Neural crest cell (in vitro differentiated cells): Measurements from ENCODE around the gene TIPRL. TPM values are rescaled to one million over a fixed set of nuclear protein-coding genes. Genes with fewer than 3 reads are reported as not detected.
A peak's percentile ranks its signal among the peaks of the same experiment; 100 is the strongest.

Experiments
- DNase-seq: peaks from one replicate; pipeline ENCODE4 v3.0.0; 2021; ENCODE audit warnings: low read depth, mixed read lengths, low spot score
- H3K27ac Mint-ChIP-seq: one replicate; pipeline ENCODE4 v1.8.0; 2021; ENCODE audit warnings: mild to moderate bottlenecking, mixed read lengths; ENCODE audit not compliant: unreplicated experiment
- H3K27me3 Mint-ChIP-seq: 2 replicates; pipeline ENCODE4 v1.8.0; 2021; ENCODE audit warnings: low read depth, mild to moderate bottlenecking, mixed read lengths
- H3K36me3 Mint-ChIP-seq: 2 replicates; pipeline ENCODE4 v1.8.0; 2021; ENCODE audit warnings: low read depth, mild to moderate bottlenecking, mixed read lengths
- H3K4me1 Mint-ChIP-seq: 2 replicates; pipeline ENCODE4 v1.8.0; 2021; ENCODE audit warnings: mixed read lengths
- H3K4me3 Mint-ChIP-seq: one replicate; pipeline ENCODE4 v1.8.0; 2021; ENCODE audit warnings: mild to moderate bottlenecking, mixed read lengths
- H3K9me3 Mint-ChIP-seq: 2 replicates; pipeline ENCODE4 v1.8.0; 2021; ENCODE audit warnings: mixed read lengths
- CTCF ChIP-seq: fragments of 200-600 bp; sonication (generic); conservative IDR thresholded peaks from 2 replicates; pipeline ENCODE4 v1.5.0; 2021; ENCODE audit warnings: antibody characterized with exemption, mild to moderate bottlenecking
- long read RNA-seq: library from polyadenylated mRNA; unstranded; transcript quantifications from one replicate; pipeline ENCODE4 v2.0.0, GENCODE V29; 2020
- total RNA-seq: library from RNA; stranded (reverse); gene quantifications from 2 replicates; pipeline ENCODE4 v1.2.1, GENCODE V29; 2021

The TIPRL gene
- total RNA-seq, result 28.3 and 33.5 TPM in 2 replicates
- long read RNA-seq, transcript TIPRL-202 (7 exons, 3,032 nt), result major isoform, 39 of 46 reads
- long read RNA-seq, partial matches to known transcripts, result 4 of 46 reads
- long read RNA-seq, other reads (novel, unspliced or antisense), result 3 of 46 reads

DNA sequence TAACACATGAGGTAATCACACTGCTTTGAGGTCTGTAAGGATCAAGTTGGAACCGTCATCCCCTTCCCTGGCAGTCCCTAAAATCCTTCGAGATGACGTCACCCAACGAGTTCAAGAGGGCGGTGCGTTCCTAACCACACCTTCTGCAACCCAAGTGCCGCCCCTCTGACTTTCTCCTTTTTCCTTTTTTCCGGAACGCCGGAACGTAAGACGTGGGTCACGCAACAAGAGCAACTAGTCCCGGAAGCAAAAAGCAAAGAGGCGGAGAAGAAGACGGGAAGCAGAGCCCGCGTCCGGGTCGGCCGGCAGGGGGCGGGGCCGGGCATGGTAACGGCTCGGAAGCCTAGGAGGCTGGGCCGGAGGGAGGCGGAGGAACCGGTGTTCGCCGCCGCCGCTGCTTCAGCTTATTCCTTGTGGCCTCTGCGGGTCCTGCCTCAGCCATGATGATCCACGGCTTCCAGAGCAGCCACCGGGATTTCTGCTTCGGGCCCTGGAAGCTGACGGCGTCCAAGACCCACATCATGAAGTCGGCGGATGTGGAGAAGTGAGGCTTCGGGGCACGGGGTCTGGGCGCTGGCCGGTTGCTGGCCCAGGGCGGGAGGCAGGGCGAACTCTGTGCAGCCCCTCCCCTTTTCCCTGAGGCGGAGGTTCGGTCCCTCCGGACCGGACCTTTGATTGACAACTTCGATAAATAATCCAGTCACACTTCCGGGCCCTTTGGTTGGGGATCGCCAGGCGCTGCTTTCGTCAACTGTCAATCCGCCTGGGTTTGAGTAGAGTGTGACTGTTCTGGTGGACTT lies at the start of gene TIPRL:
Gene TIPRL, plus strand, starts transcription at position 325 of the 800 bp plus-strand sequence. Its CDS starts 116 bp downstream, at position 441.
- TF ChIP-seq CTCF, result peak; percentile 77
- Mint-ChIP-seq H3K4me1 (no peaks in the 10 kb centered on the region), H3K4me3 (no peak within 1 kb of the TSS), H3K36me3 (no peaks in the 10 kb centered on the region), H3K9me3 (no peaks in the 10 kb centered on the region), H3K27me3 (no peaks in the 10 kb centered on the region), H3K27ac (no peak within 1 kb of the TSS)
- DNase-seq, result peak; percentile 92

DNA sequence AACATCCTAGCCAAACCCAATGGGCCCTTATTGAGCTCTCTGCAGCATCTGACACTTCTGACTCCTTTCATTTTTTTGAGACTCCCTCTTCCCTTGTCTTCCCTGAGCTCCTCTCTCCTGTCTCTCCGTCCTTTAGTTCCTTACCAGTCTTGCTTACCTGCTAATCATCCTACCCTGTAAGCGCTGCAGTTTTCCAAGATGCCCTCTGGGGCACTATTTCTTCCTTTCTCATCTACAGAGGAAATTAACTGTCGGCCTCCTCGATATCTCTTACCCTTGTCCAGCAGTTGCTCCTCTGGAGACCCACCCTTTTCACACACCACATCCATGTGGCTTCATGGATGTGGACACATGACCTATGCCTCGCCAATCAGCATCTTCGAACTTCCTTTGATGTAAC lies 48.8 kb upstream of the TIPRL start:
- no peaks in the 10 kb centered on the region for H3K27me3 Mint-ChIP-seq
- H3K4me3 Mint-ChIP-seq, result no peak overlapping the region
- no peak for DNase-seq
- H3K9me3 Mint-ChIP-seq, result peaks cover 2% of the 10 kb centered on the region
- no peak for TF ChIP-seq CTCF
- H3K4me1 Mint-ChIP-seq, result peaks cover 48% of the 10 kb centered on the region
- peak overlapping the region; percentile 15 for H3K27ac Mint-ChIP-seq
- H3K36me3 Mint-ChIP-seq, result peaks cover 40% of the 10 kb centered on the region

DNA sequence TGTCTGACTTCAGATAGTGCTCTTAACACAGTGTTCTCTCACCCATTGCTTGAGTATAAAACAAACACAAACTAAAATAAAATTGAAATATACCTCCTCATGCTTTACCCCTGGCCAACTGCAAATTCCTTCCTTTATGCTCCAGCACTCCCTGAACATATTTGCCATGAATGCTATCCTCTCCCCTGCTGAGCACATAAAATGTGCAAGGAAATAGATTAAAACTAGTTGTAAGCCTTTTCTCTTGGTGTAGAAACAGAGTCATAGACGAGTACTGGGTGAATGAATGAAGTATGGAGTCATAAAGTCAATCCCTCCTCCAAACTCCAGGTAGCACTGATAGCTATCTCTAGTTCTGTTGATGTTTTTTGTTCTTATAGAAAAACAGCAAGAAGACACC lies 44.6 kb upstream of the TIPRL start:
- no peak for TF ChIP-seq CTCF
- H3K4me1 Mint-ChIP-seq, result peaks cover 61% of the 10 kb centered on the region
- no peaks in the 10 kb centered on the region for H3K9me3 Mint-ChIP-seq
- peak overlapping the region; percentile 96 for H3K4me3 Mint-ChIP-seq
- no peak overlapping the region for H3K27ac Mint-ChIP-seq
- no peaks in the 10 kb centered on the region for H3K27me3 Mint-ChIP-seq
- no peak for DNase-seq
- peaks cover 23% of the 10 kb centered on the region for H3K36me3 Mint-ChIP-seq

DNA sequence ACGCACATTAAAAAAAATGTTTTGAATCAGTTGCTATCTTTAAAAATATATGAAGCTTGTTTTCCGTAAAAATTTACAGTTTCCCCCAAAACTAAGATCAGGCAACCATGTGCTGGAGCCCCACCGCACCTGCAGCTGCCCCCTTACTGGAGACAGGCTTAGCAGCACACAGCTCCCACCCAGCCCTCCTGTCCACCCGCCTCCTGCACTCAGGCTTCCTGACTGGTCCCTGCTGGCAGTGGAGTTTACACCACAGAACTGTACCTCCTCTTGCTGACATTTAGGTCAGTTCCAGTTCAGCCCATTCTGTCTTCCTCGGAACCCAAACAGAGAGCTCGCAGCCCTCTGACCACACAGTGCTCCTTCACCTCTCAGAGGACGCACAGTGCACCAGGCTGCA lies 44.1 kb upstream of the TIPRL start:
- no peak for TF ChIP-seq CTCF
- Mint-ChIP-seq H3K36me3 (peaks cover 20% of the 10 kb centered on the region), H3K9me3 (no peaks in the 10 kb centered on the region), H3K4me1 (peaks cover 59% of the 10 kb centered on the region), H3K4me3 (peak overlapping the region; percentile 96), H3K27ac (no peak overlapping the region), H3K27me3 (no peaks in the 10 kb centered on the region)
- DNase-seq, result no peak

GRCh38 chr1:168135116-168135920 lies 43.4 kb upstream of the TIPRL start:
- no peak for DNase-seq
- peaks cover 15% of the 10 kb centered on the region for H3K36me3 Mint-ChIP-seq
- TF ChIP-seq CTCF, result no peak

More at GRCh38 chr1:168135116-168135920, 43.4 kb upstream of the TIPRL start:
- no peaks in the 10 kb centered on the region for H3K27me3 Mint-ChIP-seq
- no peaks in the 10 kb centered on the region for H3K9me3 Mint-ChIP-seq
- peak overlapping the region; percentile 90 for H3K27ac Mint-ChIP-seq
- peaks cover 53% of the 10 kb centered on the region for H3K4me1 Mint-ChIP-seq
- H3K4me3 Mint-ChIP-seq, result peak overlapping the region; percentile 96
